Gastrocnemius medialis (tissue), 4 donors: ENCODE data around the gene SASH1.
A peak's percentile ranks its signal among the peaks of the same experiment; 100 is the strongest.

ENCODE experiments used
- CTCF ChIP-seq, 5 experiments: fragments of 450-650 bp in 3 of 5; fragments of 200-600 bp in 2 of 5; sonication (generic) in 2 of 5; IDR thresholded peaks in 4 of 5; conservative IDR thresholded peaks in 1 of 5; 1 replicate in 4 of 5; 2 replicates in 1 of 5; pipeline ENCODE4 v1.5.1; 2016 to 2019; ENCODE audit warnings: antibody characterized with exemption in 5 of 5, mild to moderate bottlenecking in 3 of 5, moderate library complexity in 3 of 5
- POLR2A ChIP-seq, 2 donors: fragments of 450-650 bp; IDR thresholded peaks; one replicate each; pipeline ENCODE4 v1.6.1; 2017; ENCODE audit warnings: antibody characterized with exemption in 2 of 2, mild to moderate bottlenecking in 2 of 2, moderate library complexity in 2 of 2

- TF ChIP-seq CTCF (IDR thresholded peaks at IDR 0.05 in 4 of 5, conservative IDR thresholded peaks at IDR 0.05 in 1 of 5) (no peak), POLR2A (IDR thresholded peaks at IDR 0.05) (peak; percentile 44 to 61)
Measured at GRCh38 chr6:148509800-148510581, 167.4 kb downstream of the SASH1 start.
